H1 (cell line): ENCODE results near the gene MPST. TPM values are rescaled to one million over a fixed set of nuclear protein-coding genes. Genes with fewer than 3 reads are reported as not detected.

ENCODE experiments used
- CTCF ChIA-PET: fragments of 300-600 bp; sonication (Branson Sonifier 250); formaldehyde crosslinking; loops from one replicate; lab custom pipeline; 2021; ENCODE audit not compliant: partially characterized antibody; lab: Charles Lee
- POLR2A ChIA-PET: fragments of 300-600 bp; sonication (Branson Sonifier 250); formaldehyde crosslinking; loops from one replicate; lab custom pipeline; 2021; ENCODE audit warnings: inconsistent platforms; ENCODE audit not compliant: partially characterized antibody; lab: Charles Lee
- DNase-seq, 2 experiments: peaks; one replicate each; pipeline versions ENCODE4 v3.0.0 to v3.0.0-alpha.2; 2010 to 2022; ENCODE audit warnings: low spot score in 2 of 2, low read depth in 1 of 2, mixed read lengths in 1 of 2
- FAIRE-seq: peaks from 2 replicates; lab custom pipeline; 2011; peaks lifted over from hg19 to GRCh38; lab: Jason Lieb, UNC
- H2AFZ ChIP-seq: 2 replicates; pipeline ENCODE4 v1.8.1; 2012; ENCODE audit warnings: low read length, inconsistent platforms
- H2AK5ac ChIP-seq: 2 replicates; pipeline ENCODE4 v1.6.1; 2013; ENCODE audit warnings: low read depth, low read length
- H2BK120ac ChIP-seq: replicated peaks from 2 replicates; pipeline ENCODE3; 2013; ENCODE audit warnings: low read depth, low read length, inconsistent platforms
- H2BK12ac ChIP-seq: 2 replicates; pipeline ENCODE4 v1.6.1; 2013; ENCODE audit warnings: low read depth, low read length
- H2BK15ac ChIP-seq: 2 replicates; pipeline ENCODE4 v1.6.1; 2013; ENCODE audit warnings: low read length
- H2BK20ac ChIP-seq: 2 replicates; pipeline ENCODE4 v1.6.1; 2013; ENCODE audit warnings: low read length
- H2BK5ac ChIP-seq: 2 replicates; pipeline ENCODE4 v1.6.1; 2013; ENCODE audit warnings: low read depth, low read length
- H3K14ac ChIP-seq: 2 replicates; pipeline ENCODE4 v1.6.1; 2013; ENCODE audit warnings: inconsistent platforms; ENCODE audit not compliant: insufficient read length
- H3K18ac ChIP-seq: 2 replicates; pipeline ENCODE4 v1.6.1; 2013; ENCODE audit warnings: low read length; ENCODE audit errors: extremely low read depth
- H3K23ac ChIP-seq: 2 replicates; pipeline ENCODE4 v1.6.1; 2013; ENCODE audit warnings: inconsistent platforms; ENCODE audit not compliant: insufficient read length
- H3K23me2 ChIP-seq: 2 replicates; pipeline ENCODE4 v1.6.1; 2013; ENCODE audit warnings: low read depth, low read length
- H3K27ac ChIP-seq: 2 replicates; pipeline ENCODE4 v1.6.1; 2011; ENCODE audit warnings: low read depth, low read length, inconsistent platforms
- H3K27me3 ChIP-seq, 4 experiments: replicated peaks in 1 of 4; 1 replicate in 1 of 4; 2 replicates in 3 of 4; pipeline versions ENCODE4 v1.6.1 to v1.8.1; 2011 to 2013; ENCODE audit warnings: low read length in 3 of 4, mild to moderate bottlenecking in 3 of 4, inconsistent platforms in 2 of 4, mixed read lengths in 2 of 4, moderate library complexity in 1 of 4; ENCODE audit not compliant: control insufficient read depth in 3 of 4, insufficient read depth in 3 of 4; ENCODE audit errors: extremely low read depth in 1 of 4
- H3K36me3 ChIP-seq, 4 experiments: 2 replicates each; pipeline versions ENCODE4 v1.6.1 to v1.8.1; 2011 to 2013; ENCODE audit warnings: mild to moderate bottlenecking in 4 of 4, low read length in 3 of 4, moderate library complexity in 2 of 4, control low read depth in 1 of 4, inconsistent platforms in 1 of 4; ENCODE audit not compliant: insufficient read depth in 4 of 4, control insufficient read depth in 2 of 4
- H3K4ac ChIP-seq: replicated peaks from 2 replicates; pipeline ENCODE3; 2013; ENCODE audit warnings: low read length, low read depth, mixed read lengths, inconsistent platforms; ENCODE audit not compliant: insufficient read length
- H3K4me1 ChIP-seq, 4 experiments: replicated peaks in 1 of 4; 1 replicate in 1 of 4; 2 replicates in 3 of 4; pipeline versions ENCODE4 v1.6.1 to v1.8.1; 2011 to 2013; ENCODE audit warnings: low read length in 3 of 4, inconsistent platforms in 2 of 4, mixed read lengths in 1 of 4; ENCODE audit not compliant: insufficient read depth in 4 of 4, control insufficient read depth in 3 of 4
- H3K4me2 ChIP-seq, 2 experiments: 2 replicates each; pipeline versions ENCODE4 v1.6.1 to v1.8.1; 2011 to 2013; ENCODE audit warnings: low read depth in 2 of 2, low read length in 2 of 2, control low read depth in 1 of 2, inconsistent platforms in 1 of 2, mild to moderate bottlenecking in 1 of 2; ENCODE audit not compliant: insufficient read depth in 1 of 2
- H3K4me3 ChIP-seq, 4 experiments: fragments of 200-600, 300-600 bp in 1 of 4; sonication (generic), shearing (Covaris generic), sonication (Bioruptor Twin) in 1 of 4; 2 replicates each; pipeline versions ENCODE4 v1.5.1 to v1.8.1; 2011 to 2016; ENCODE audit warnings: low read length in 4 of 4, low read depth in 3 of 4, control low read depth in 2 of 4, inconsistent platforms in 2 of 4, mild to moderate bottlenecking in 2 of 4, mixed read lengths in 1 of 4, moderate library complexity in 1 of 4; ENCODE audit not compliant: insufficient read depth in 2 of 4; ENCODE audit errors: extremely low read depth in 1 of 4
- H3K56ac ChIP-seq: replicated peaks from 2 replicates; pipeline ENCODE3; 2013; ENCODE audit warnings: low read depth, mild to moderate bottlenecking, mixed read lengths, low read length, inconsistent platforms; ENCODE audit not compliant: insufficient read length
- H3K79me1 ChIP-seq: 2 replicates; pipeline ENCODE4 v1.6.1; 2013; ENCODE audit warnings: low read depth, low read length, control low read depth
- H3K79me2 ChIP-seq, 2 experiments: 2 replicates each; pipeline versions ENCODE4 v1.6.1 to v1.8.1; 2012 to 2013; ENCODE audit warnings: low read length in 2 of 2, mild to moderate bottlenecking in 2 of 2, inconsistent platforms in 1 of 2; ENCODE audit not compliant: insufficient read depth in 2 of 2, control insufficient read depth in 1 of 2
- H3K9ac ChIP-seq, 4 experiments: replicated peaks in 1 of 4; 1 replicate in 1 of 4; 2 replicates in 3 of 4; pipeline versions ENCODE4 v1.6.1 to v1.8.1; 2011 to 2013; ENCODE audit warnings: low read depth in 3 of 4, low read length in 3 of 4, control low read depth in 2 of 4, mild to moderate bottlenecking in 2 of 4, moderate library complexity in 2 of 4, inconsistent platforms in 1 of 4; ENCODE audit errors: extremely low read depth in 1 of 4
- H3K9me3 ChIP-seq, 2 experiments: 2 replicates each; pipeline versions ENCODE4 v1.6.1 to v1.8.1; 2012 to 2013; ENCODE audit warnings: mild to moderate bottlenecking in 2 of 2, moderate library complexity in 2 of 2, control low read depth in 1 of 2, inconsistent platforms in 1 of 2, low read depth in 1 of 2, low read length in 1 of 2, mixed read lengths in 1 of 2; ENCODE audit not compliant: insufficient read depth in 2 of 2
- H4K20me1 ChIP-seq, 2 experiments: replicated peaks in 1 of 2; 2 replicates each; pipeline versions ENCODE3 to v1.8.1; 2011 to 2013; ENCODE audit warnings: inconsistent platforms in 2 of 2, low read length in 2 of 2, mild to moderate bottlenecking in 1 of 2; ENCODE audit not compliant: insufficient read depth in 2 of 2, control insufficient read depth in 1 of 2
- H4K5ac ChIP-seq: 2 replicates; pipeline ENCODE4 v1.6.1; 2013; ENCODE audit warnings: low read length, low read depth, mixed read lengths, inconsistent platforms; ENCODE audit not compliant: insufficient read length
- H4K8ac ChIP-seq: 2 replicates; pipeline ENCODE4 v1.8.0; 2013; ENCODE audit warnings: mild to moderate bottlenecking, moderate library complexity, low read length, inconsistent platforms; ENCODE audit not compliant: insufficient read depth; ENCODE audit errors: extremely low read depth
- H4K91ac ChIP-seq: replicated peaks from 2 replicates; pipeline ENCODE3; 2013; ENCODE audit warnings: low read length, mixed read lengths, inconsistent platforms; ENCODE audit not compliant: insufficient read length
- BRCA1 ChIP-seq: IDR thresholded peaks from 2 replicates; pipeline ENCODE4 v1.6.1; 2012; ENCODE audit warnings: low read depth, low read length, improper control_type of control experiment
- CHD1 ChIP-seq: IDR thresholded peaks from 2 replicates; pipeline ENCODE4 v1.6.1; 2012; ENCODE audit warnings: low read depth, low read length, improper control_type of control experiment
- E2F6 ChIP-seq: IDR thresholded peaks from 2 replicates; pipeline ENCODE4 v1.6.1; 2012; ENCODE audit warnings: inconsistent platforms
- EP300 ChIP-seq, 2 experiments: IDR thresholded peaks; 1 replicate in 1 of 2; 2 replicates in 1 of 2; pipeline ENCODE4 v1.6.1; 2011 to 2012; ENCODE audit warnings: low read depth in 2 of 2, low read length in 2 of 2, mild to moderate bottlenecking in 2 of 2, borderline replicate concordance in 1 of 2, inconsistent platforms in 1 of 2, moderate library complexity in 1 of 2
- KDM1A ChIP-seq: fragments of 200-600, 300-600 bp; sonication (generic); IDR thresholded peaks from 2 replicates; pipeline ENCODE4 v1.7.1; 2016; ENCODE audit warnings: mild to moderate bottlenecking, low read length, borderline replicate concordance
- RFX5 ChIP-seq: IDR thresholded peaks from 2 replicates; pipeline ENCODE4 v1.6.1; 2011; ENCODE audit warnings: low read depth, low read length, improper control_type of control experiment, borderline replicate concordance
- WGBS, 2 experiments: shearing (Covaris generic) in 1 of 2; methylation state at CpG; one replicate each; pipeline versions ENCODE4 v1.1.6 to v1.1.7; 2013 to 2015; ENCODE audit warnings: low lambda C conversion rate in 2 of 2, mixed read lengths in 2 of 2, inconsistent platforms in 1 of 2, low coverage in 1 of 2, missing lambda C conversion rate in 1 of 2; ENCODE audit not compliant: insufficient replicate concordance in 2 of 2, insufficient coverage in 1 of 2, insufficient read length in 1 of 2; ENCODE audit errors: extremely low coverage in 1 of 2, missing lambda C conversion rate in 1 of 2; 5-methylcytosine and 5-hydroxymethylcytosine counted together
- polyA plus RNA-seq, 7 experiments: library from polyadenylated mRNA; depleted of rRNA in 3 of 7; stranded (reverse) in 5 of 7; unstranded in 2 of 7; fragments of >200 nt in 5 of 7; fragments of 200-250 nt in 2 of 7; gene quantifications; 1 replicate in 5 of 7; 2 replicates in 1 of 7; 4 replicates in 1 of 7; pipeline versions ENCODE4 v1.2.1 to v1.2.3, GENCODE V29; 2011 to 2013; ENCODE audit warnings: missing spikeins in 2 of 7, mixed read lengths in 2 of 7
- total RNA-seq: library from RNA; stranded (reverse); fragmentation: NEBNext Ultra II Directional; extraction: Animal tissue kit (Norgen Biotek cat#: 25700); gene quantifications from 2 replicates; pipeline ENCODE4 v1.2.1, GENCODE V29; 2021
- TF ChIP-seq, protein P1 (sequence below): IDR thresholded peaks from 2 replicates; pipeline ENCODE4 v1.6.1; 2012; ENCODE audit warnings: inconsistent platforms

MPST gene
- total and polyA plus RNA-seq, 2 of the 8 experiments (the other 6 are each of a cell fraction or from before 2014, with no cell fraction given), result 86.0 to 124 TPM

- H2AFZ ChIP-seq, result no peak overlapping the region
- no peak overlapping the region for H2BK12ac ChIP-seq
- no peak overlapping the region for H4K5ac ChIP-seq
- peaks cover 0 to 3% (median under 1%) of the 10 kb centered on the region in 4 experiments; a peak in 3 of 8 replicates for H3K36me3 ChIP-seq
- no peak overlapping the region for H3K14ac ChIP-seq
- no peaks in the 10 kb centered on the region; the same call in 1 of the 2 replicates for H3K23me2 ChIP-seq
- H3K4me2 ChIP-seq, result peak overlapping the region in 1 of 2 experiments; percentile 29; a peak in 1 of 4 replicates
- ChIA-PET POLR2A (interaction anchor here (1.4 kb wide), 1 partner anchor 11 kb away, joined by 4 read pairs; the partner anchor contains the start of gene KCTD17), CTCF (interaction anchor here (0.6 to 2.1 kb wide), 4 partner anchors 9 to 367 kb away, joined by 3 to 6 read pairs (median 4); no protein-coding TSS in a partner anchor)
- FAIRE-seq (no peak), DNase-seq (no peak)
- no peak overlapping the region for H3K23ac ChIP-seq
- H3K9ac ChIP-seq, result no peak overlapping the region
- 68% methylated on average over 9 of the region's 15 CpGs; no CpG with 5 or more reads in 1 of the 2 experiments for WGBS, 2 experiments
- peaks cover 0 to 20% (median 12%) of the 10 kb centered on the region in 4 experiments; a peak in 6 of 7 replicates for H3K4me1 ChIP-seq
- H3K27ac ChIP-seq, result no peak overlapping the region
- H2BK15ac ChIP-seq, result no peak overlapping the region
- no peak overlapping the region for H4K91ac ChIP-seq
- H4K20me1 ChIP-seq, result peaks cover 0 to 8% of the 10 kb centered on the region in 2 experiments
- H3K4ac ChIP-seq, result no peak overlapping the region
- TF ChIP-seq KDM1A, result no peak
- no peak for TF ChIP-seq EP300 (IDR thresholded peaks at IDR 0.05; ENCODE audit: borderline replicate concordance in 1 of 2, low read depth in 2 of 2, low read length in 2 of 2)
- TF ChIP-seq CHD1, result no peak
- TF ChIP-seq, protein P1, sequence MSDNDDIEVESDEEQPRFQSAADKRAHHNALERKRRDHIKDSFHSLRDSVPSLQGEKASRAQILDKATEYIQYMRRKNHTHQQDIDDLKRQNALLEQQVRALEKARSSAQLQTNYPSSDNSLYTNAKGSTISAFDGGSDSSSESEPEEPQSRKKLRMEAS, result no peak
- TF ChIP-seq E2F6, result no peak
- TF ChIP-seq RFX5, result no peak
- no peak for TF ChIP-seq BRCA1
- TF ChIP-seq, all 59 proteins: peak for 0
- H3K27me3 ChIP-seq, result peaks cover 0 to 23% (median 17%) of the 10 kb centered on the region in 4 experiments; a peak in 6 of 7 replicates
- no peaks in the 10 kb centered on the region for H3K9me3 ChIP-seq
- H3K56ac ChIP-seq, result no peak overlapping the region
- H3K18ac ChIP-seq, result no peak overlapping the region
- no peaks in the 10 kb centered on the region for H3K79me2 ChIP-seq
- H2BK5ac ChIP-seq, result no peak overlapping the region
- H4K8ac ChIP-seq, result peak overlapping the region; percentile 28; the same call in 1 of the 2 replicates
- H3K4me3 ChIP-seq, result no peak overlapping the region
- no peaks in the 10 kb centered on the region for H3K79me1 ChIP-seq
- H2BK20ac ChIP-seq, result no peak overlapping the region
- no peak overlapping the region for H2BK120ac ChIP-seq
- H2AK5ac ChIP-seq, result no peak overlapping the region
Observed at GRCh38 chr22:37062702-37063381, 43.3 kb downstream of the MPST start.
